Nephron (organoid): ENCODE measurements around the gene FCAR.
"Not testable (repeated sequence)": the region's sequence is repeated elsewhere in the genome, so short reads cannot be mapped to it uniquely, and the experiment has no call there.

Experiments
- H3K27ac Mint-ChIP-seq, 3 experiments: 2 replicates each; pipeline ENCODE4 v1.8.0; 2020; ENCODE audit warnings: mixed read lengths in 3 of 3, mild to moderate bottlenecking in 2 of 3, moderate library complexity in 1 of 3
- H3K27me3 Mint-ChIP-seq: 2 replicates; pipeline ENCODE4 v1.8.0; 2021; ENCODE audit warnings: low read depth, mild to moderate bottlenecking, moderate library complexity, mixed read lengths
- H3K36me3 Mint-ChIP-seq: 2 replicates; pipeline ENCODE4 v1.8.0; 2020; ENCODE audit warnings: low read depth, mixed read lengths
- H3K4me1 Mint-ChIP-seq: 2 replicates; pipeline ENCODE4 v1.8.0; 2020; ENCODE audit warnings: mixed read lengths
- H3K4me3 Mint-ChIP-seq, 3 experiments: 2 replicates each; pipeline ENCODE4 v1.8.0; 2020; ENCODE audit warnings: mild to moderate bottlenecking in 3 of 3, mixed read lengths in 3 of 3, moderate library complexity in 2 of 3
- H3K9me3 Mint-ChIP-seq: 2 replicates; pipeline ENCODE4 v1.8.0; 2020; ENCODE audit warnings: mixed read lengths
- CTCF ChIP-seq, 3 experiments: fragments of 200-600 bp; sonication (generic); IDR thresholded peaks; one replicate each; pipeline ENCODE4 v1.5.0; 2021; ENCODE audit warnings: antibody characterized with exemption in 3 of 3; ENCODE audit not compliant: unreplicated experiment in 3 of 3

Gene FCAR

GRCh38 chr19:54921082-54921481, 47.0 kb downstream of the FCAR start:
- Mint-ChIP-seq H3K4me3 (no peak overlapping the region), H3K4me1 (no peaks in the 10 kb centered on the region), H3K27ac (no peak overlapping the region), H3K27me3 (no peaks in the 10 kb centered on the region), H3K36me3 (peaks cover 4% of the 10 kb centered on the region), H3K9me3 (peaks cover 38% of the 10 kb centered on the region)
- TF ChIP-seq CTCF (IDR thresholded peaks at IDR 0.05; ENCODE audit: unreplicated experiment in 3 of 3): no peak

- Mint-ChIP-seq H3K4me1 (no peaks in the 10 kb centered on the region), H3K27ac (no peak overlapping the region), H3K9me3 (peaks cover 45% of the 10 kb centered on the region), H3K27me3 (no peaks in the 10 kb centered on the region), H3K36me3 (peaks cover 6% of the 10 kb centered on the region), H3K4me3 (no peak overlapping the region)
- TF ChIP-seq CTCF (IDR thresholded peaks at IDR 0.05; ENCODE audit: unreplicated experiment in 3 of 3): no peak
Measured at GRCh38 chr19:54923276-54923675, 49.2 kb downstream of the FCAR start.

- Mint-ChIP-seq H3K36me3 (peaks cover 5% of the 10 kb centered on the region), H3K27ac (no peak overlapping the region), H3K27me3 (no peaks in the 10 kb centered on the region), H3K9me3 (peaks cover 50% of the 10 kb centered on the region), H3K4me1 (no peaks in the 10 kb centered on the region), H3K4me3 (no peak overlapping the region)
- no peak for TF ChIP-seq CTCF (IDR thresholded peaks at IDR 0.05; ENCODE audit: unreplicated experiment in 3 of 3)
Measured at GRCh38 chr19:54928299-54928698, 54.3 kb downstream of the FCAR start.

GRCh38 chr19:54937926-54938325, 63.9 kb downstream of the FCAR start:
- no peak overlapping the region for H3K4me3 Mint-ChIP-seq
- peaks cover 21% of the 10 kb centered on the region for H3K9me3 Mint-ChIP-seq
- H3K27me3 Mint-ChIP-seq: peaks cover 6% of the 10 kb centered on the region
- H3K27ac Mint-ChIP-seq: no peak overlapping the region
- H3K4me1 Mint-ChIP-seq: no peaks in the 10 kb centered on the region
- TF ChIP-seq CTCF (IDR thresholded peaks at IDR 0.05; ENCODE audit: unreplicated experiment in 3 of 3): no peak
- H3K36me3 Mint-ChIP-seq: peaks cover 3% of the 10 kb centered on the region

- Mint-ChIP-seq H3K4me1 (no peaks in the 10 kb centered on the region), H3K4me3 (no peak overlapping the region), H3K9me3 (peaks cover 19% of the 10 kb centered on the region), H3K36me3 (peaks cover 3% of the 10 kb centered on the region), H3K27me3 (peaks cover 6% of the 10 kb centered on the region), H3K27ac (no peak overlapping the region)
- no peak for TF ChIP-seq CTCF (IDR thresholded peaks at IDR 0.05; ENCODE audit: unreplicated experiment in 3 of 3)
Measured at GRCh38 chr19:54938906-54939305, 64.9 kb downstream of the FCAR start.

GRCh38 chr19:54939538-54939937, 65.5 kb downstream of the FCAR start:
- not testable (repeated sequence) for H3K27me3 Mint-ChIP-seq, H3K4me3 Mint-ChIP-seq, H3K4me1 Mint-ChIP-seq, H3K27ac Mint-ChIP-seq, H3K36me3 Mint-ChIP-seq
- peaks cover 24% of the 10 kb centered on the region for H3K9me3 Mint-ChIP-seq
